Activated naive CD8-positive, alpha-beta T cell treated with anti-CD3 and anti-CD28 coated beads, Interleukin-2, amount 50 U/mL, for 24 hours (primary cell): ENCODE results near the gene GPAT3.
A peak's percentile ranks its signal among the peaks of the same experiment; 100 is the strongest.

Experiments used
- ATAC-seq: fragments of 150-1000 bp; cut with Tn5 transposase; one replicate; pipeline ENCODE4 v1.10.0; 2021
- DNase-seq: peaks from one replicate; pipeline ENCODE4 v3.0.0; 2021
- H3K27ac Mint-ChIP-seq: one replicate; pipeline ENCODE4 v1.8.0; 2021; ENCODE audit warnings: mild to moderate bottlenecking, mixed read lengths
- H3K27me3 Mint-ChIP-seq: one replicate; pipeline ENCODE4 v1.8.0; 2021; ENCODE audit warnings: mixed read lengths
- H3K36me3 Mint-ChIP-seq: one replicate; pipeline ENCODE4 v1.8.0; 2021; ENCODE audit warnings: low read depth, mixed read lengths
- H3K4me1 Mint-ChIP-seq: one replicate; pipeline ENCODE4 v1.8.0; 2021; ENCODE audit warnings: mixed read lengths
- H3K4me3 Mint-ChIP-seq: one replicate; pipeline ENCODE4 v1.8.0; 2021; ENCODE audit warnings: mild to moderate bottlenecking, moderate library complexity, mixed read lengths
- H3K9me3 Mint-ChIP-seq: one replicate; pipeline ENCODE4 v1.8.0; 2021; ENCODE audit warnings: mixed read lengths

Gene GPAT3

DNA sequence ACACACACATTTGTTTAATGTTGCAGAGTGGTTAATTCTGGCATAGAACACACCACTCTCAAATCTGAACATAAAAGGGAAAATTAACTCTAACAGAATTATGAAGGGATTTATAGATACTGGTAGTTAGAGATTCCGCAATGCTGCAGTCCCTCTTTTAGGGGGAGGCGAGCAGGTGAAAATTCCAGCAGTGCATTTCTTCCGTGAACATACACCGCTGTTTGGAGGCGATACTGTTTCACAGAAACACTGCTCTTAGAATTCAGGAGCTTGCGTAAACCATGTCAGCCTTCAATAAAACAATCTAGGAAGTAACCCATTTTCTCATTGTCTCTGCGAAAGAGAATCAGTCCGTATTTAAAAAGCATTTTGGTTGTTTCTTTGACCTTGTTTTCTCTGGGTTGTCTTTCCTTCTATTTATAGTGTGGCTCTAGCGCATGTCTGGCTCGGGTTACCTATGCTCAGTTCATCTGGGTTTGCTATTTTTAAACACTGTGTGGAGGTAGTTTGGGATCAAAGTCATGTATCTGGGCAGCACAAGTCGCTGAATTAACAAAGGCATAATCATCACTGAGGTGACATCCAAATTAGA lies 90.4 kb downstream of the GPAT3 start:
- H3K27me3 Mint-ChIP-seq = peaks cover 15% of the 10 kb centered on the region
- ATAC-seq (no peak), DNase-seq (no peak)
- peaks cover 12% of the 10 kb centered on the region for H3K9me3 Mint-ChIP-seq
- no peak overlapping the region for H3K27ac Mint-ChIP-seq
- H3K36me3 Mint-ChIP-seq = peaks cover 8% of the 10 kb centered on the region
- H3K4me3 Mint-ChIP-seq = no peak overlapping the region
- no peaks in the 10 kb centered on the region for H3K4me1 Mint-ChIP-seq

DNA sequence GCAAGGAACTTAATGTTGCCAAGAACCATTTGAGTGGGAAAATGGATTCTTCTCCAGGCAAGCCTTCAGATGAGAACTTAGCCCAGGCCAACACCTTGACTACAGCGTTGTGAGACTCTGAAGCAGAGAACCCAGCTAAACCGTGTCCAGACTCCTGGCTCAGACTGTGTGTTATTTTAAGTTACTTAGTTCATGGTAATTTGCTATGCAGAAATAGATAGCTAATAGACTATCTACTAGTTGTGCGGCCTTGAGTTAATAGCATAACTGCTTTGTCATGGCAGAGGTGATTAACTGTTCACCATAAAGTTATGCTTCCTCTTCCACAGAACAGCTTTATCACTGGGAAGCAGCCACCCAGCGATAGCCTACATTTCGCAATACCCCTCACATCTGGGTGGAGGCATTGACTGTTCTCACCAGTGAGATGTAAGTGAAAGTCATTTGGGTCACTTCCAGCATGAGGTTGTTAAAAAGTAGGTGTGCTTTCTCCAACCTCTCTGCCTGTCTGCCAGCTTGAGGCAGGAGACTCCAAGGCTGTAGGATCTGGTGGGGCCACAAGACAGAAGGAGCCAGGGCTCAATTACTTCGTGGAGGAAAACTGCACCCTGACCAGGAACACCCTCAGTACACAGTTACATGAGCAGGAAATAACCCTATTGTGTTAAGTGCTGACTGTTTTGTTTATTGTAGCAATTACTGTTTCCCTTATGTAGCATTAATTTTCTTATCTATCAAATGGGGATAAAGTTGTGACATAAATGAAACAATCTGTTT lies 94.2 kb downstream of the GPAT3 start:
- ATAC-seq = no peak
- no peaks in the 10 kb centered on the region for H3K4me1 Mint-ChIP-seq
- no peak for DNase-seq

DNA sequence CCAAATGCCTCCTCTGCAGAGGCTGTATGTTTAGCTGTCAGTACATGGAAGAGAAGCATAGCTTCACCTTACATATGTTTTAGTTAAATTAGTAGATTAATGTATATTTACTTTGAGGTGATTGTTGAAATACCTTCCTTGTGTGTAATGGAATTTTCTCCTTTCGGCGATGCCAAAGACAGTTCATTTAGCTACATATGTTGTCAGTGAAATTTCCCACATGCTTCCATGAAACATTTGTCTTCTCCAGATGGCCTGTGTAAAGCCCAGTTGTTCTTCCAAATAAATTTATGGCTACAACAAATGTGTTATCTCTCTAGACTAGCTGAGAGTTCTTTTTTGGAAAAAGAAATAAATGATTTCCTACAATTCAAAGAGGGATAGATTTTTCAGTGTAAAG lies 95.2 kb downstream of the GPAT3 start:
- Mint-ChIP-seq H3K27me3 (peaks cover 7% of the 10 kb centered on the region), H3K4me1 (no peaks in the 10 kb centered on the region), H3K9me3 (no peaks in the 10 kb centered on the region), H3K4me3 (no peak overlapping the region), H3K36me3 (no peaks in the 10 kb centered on the region), H3K27ac (no peak overlapping the region)
- no peak for ATAC-seq
- DNase-seq = no peak

More for the DNA sequence above, 94.2 kb downstream of the GPAT3 start:
- H3K4me3 Mint-ChIP-seq = no peak overlapping the region
- no peak overlapping the region for H3K27ac Mint-ChIP-seq
- H3K36me3 Mint-ChIP-seq = no peaks in the 10 kb centered on the region
- H3K9me3 Mint-ChIP-seq = no peaks in the 10 kb centered on the region
- peaks cover 7% of the 10 kb centered on the region for H3K27me3 Mint-ChIP-seq

DNA sequence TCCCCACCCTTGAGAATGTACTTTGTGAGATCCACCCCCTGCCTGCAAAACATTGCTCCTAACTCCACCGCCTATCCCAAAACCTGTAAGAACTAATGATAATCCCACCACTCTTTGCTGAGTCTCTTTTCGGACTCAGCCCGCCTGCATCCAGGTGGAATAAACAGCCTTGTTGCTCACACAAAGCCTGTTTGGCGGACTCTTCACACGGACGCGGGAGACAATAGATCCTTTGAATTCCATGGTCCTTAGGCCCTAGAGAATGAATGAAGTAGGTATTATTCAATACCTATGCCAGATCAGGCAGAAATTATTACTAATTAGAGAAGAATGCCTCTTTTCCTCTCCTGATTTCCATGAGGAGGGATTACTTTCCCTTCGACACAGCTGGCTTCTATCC lies 101.0 kb downstream of the GPAT3 start:
- Mint-ChIP-seq H3K4me1 (no peaks in the 10 kb centered on the region), H3K27me3 (peaks cover 5% of the 10 kb centered on the region)
- ATAC-seq = no peak

DNA sequence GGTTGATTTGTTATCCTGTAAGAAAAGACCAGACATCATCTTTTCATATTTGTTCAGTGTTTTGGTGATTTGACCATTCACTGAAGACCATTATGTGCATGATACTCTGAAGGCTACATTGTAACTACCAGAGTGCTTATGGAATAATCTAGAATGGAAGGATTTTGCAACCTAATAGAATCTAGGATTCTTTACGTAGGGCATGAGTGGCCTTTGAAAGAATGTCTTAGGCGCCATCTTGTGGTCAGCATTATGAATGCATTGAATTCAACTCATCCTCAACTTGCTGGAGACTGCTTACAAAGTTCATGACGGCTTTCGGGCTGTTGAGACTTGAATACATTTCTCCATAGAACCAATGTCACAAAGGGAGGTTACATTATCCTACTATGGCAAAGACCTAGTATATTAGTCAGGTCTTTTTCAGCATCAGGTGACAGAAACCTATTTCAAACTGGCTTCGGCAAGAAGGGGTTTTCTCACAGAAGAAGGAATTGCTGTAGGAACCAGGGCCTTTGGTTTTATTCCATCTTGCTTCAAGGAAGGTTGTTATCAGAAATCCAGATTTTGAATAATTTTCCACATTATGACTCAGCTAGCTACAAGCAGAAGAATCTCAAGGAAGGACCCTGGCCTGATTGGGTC lies 104.1 kb downstream of the GPAT3 start:
- H3K27me3 Mint-ChIP-seq = peaks cover 11% of the 10 kb centered on the region
- peaks cover 2% of the 10 kb centered on the region for H3K4me1 Mint-ChIP-seq
- peak; percentile 44 for DNase-seq
- peak; percentile 54 for ATAC-seq
- no peak overlapping the region for H3K27ac Mint-ChIP-seq
- H3K36me3 Mint-ChIP-seq = no peaks in the 10 kb centered on the region
- H3K9me3 Mint-ChIP-seq = no peaks in the 10 kb centered on the region
- H3K4me3 Mint-ChIP-seq = no peak overlapping the region

More for the DNA sequence above, 101.0 kb downstream of the GPAT3 start:
- Mint-ChIP-seq H3K4me3 (no peak overlapping the region), H3K36me3 (no peaks in the 10 kb centered on the region), H3K27ac (no peak overlapping the region), H3K9me3 (no peaks in the 10 kb centered on the region)
- DNase-seq = no peak

DNA sequence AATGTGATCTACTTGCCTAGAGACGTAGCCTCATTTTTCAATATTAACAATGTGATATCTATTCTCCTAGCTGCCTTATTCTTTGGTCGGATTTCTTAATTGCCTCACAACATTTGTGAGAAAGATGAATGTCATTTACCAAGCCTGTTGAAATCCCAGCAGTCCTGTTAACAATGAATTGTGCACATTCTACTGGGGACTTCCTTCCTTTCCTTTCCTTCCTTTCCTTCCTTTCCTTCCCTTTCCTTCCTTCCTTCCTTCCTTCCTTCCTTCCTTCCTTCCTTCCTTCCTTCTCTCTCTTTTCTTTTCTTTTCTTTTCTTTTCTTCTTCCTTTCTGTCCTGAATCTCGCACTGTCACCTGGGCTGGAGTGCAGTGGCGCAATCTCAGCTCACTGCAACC lies 107.1 kb downstream of the GPAT3 start:
- no peaks in the 10 kb centered on the region for H3K36me3 Mint-ChIP-seq
- H3K4me3 Mint-ChIP-seq = no peak overlapping the region
- DNase-seq = no peak
- ATAC-seq = no peak
- no peak overlapping the region for H3K27ac Mint-ChIP-seq
- H3K27me3 Mint-ChIP-seq = peaks cover 13% of the 10 kb centered on the region
- H3K4me1 Mint-ChIP-seq = peaks cover 2% of the 10 kb centered on the region
- H3K9me3 Mint-ChIP-seq = no peaks in the 10 kb centered on the region

DNA sequence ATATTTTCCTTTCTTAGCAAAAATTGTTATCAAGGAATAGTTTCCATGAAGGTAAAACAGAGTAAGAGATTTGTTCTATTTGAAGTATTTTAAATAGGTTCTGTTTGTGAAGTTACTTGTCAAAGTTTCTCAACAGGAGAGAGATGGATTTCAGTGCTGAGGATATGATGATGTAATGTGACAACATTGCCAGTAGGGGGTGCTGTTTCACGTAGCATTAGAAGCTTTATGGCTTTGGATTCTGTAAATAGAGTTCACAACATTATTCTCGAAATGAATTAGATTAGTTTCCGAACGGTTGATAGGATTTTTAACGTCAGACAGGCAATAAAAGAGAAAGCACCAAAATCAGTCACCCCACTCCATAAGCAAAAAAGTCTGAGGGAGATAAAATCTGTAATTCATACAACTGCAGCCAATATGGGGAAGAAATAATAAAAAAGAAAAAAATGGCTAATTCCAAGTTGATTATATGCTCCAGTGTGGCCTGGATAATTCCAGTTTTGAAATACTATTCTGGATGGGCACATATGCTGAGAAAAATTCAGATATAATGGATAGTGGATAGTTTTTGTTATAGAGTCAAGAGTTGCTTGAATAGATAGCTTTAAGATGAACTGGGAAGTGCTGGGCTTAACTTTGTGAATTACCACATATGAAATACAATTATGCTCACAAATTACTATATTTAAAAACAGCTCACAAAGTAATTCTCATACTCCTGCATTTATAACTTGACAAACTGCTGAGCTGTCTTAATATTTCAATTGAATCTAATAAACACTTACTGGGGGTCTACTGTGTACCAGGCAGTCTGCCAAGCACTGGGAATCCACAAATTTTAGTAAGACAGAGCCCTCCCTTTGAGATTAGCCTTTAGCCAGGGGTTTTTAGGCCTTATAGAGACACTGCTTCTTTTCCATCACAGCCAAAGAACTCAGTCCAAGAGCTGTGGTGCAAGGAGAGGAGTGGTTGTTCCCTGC lies 109.1 kb downstream of the GPAT3 start:
- Mint-ChIP-seq H3K4me1 (peaks cover 2% of the 10 kb centered on the region), H3K36me3 (no peaks in the 10 kb centered on the region), H3K27ac (no peak overlapping the region), H3K4me3 (no peak overlapping the region), H3K9me3 (no peaks in the 10 kb centered on the region), H3K27me3 (peaks cover 13% of the 10 kb centered on the region)
- ATAC-seq = peak; percentile 43
- peak; percentile 24 for DNase-seq

DNA sequence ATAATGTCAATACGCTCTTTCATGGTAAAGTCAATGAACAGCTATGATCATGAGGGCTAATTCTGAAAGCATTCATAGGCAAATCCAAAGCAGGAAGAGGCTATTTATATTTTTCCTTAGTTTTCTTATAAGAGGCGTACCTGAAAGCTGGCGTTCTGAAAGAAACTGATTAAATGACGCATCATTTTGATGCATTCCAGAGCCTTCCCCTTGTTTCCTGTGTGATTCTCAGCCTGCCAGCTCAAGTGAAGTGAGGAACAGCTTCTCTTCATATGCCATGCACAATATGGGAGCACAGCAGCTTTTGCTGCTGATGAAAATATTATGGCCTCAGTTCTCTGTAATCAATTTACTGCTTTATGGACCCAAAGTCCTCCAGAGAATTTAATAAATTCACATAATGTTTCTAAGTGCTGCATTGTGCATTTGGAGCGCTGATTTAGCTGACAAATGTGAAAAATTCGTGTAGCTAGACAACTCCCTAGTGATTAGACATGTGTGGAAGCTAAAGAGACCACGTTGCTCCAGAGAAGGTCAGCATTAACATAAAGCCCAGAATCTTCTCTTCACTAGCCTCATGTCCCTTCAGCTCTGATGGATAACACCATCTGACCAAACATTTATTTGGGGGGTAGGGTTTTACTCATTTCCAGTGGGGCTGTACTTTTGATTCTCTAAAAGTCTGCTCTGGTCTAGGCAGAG lies 110.8 kb downstream of the GPAT3 start:
- Mint-ChIP-seq H3K27ac (no peak overlapping the region), H3K9me3 (no peaks in the 10 kb centered on the region), H3K36me3 (no peaks in the 10 kb centered on the region), H3K27me3 (peaks cover 13% of the 10 kb centered on the region), H3K4me1 (peaks cover 2% of the 10 kb centered on the region), H3K4me3 (no peak overlapping the region)
- no peak for DNase-seq
- ATAC-seq = no peak

DNA sequence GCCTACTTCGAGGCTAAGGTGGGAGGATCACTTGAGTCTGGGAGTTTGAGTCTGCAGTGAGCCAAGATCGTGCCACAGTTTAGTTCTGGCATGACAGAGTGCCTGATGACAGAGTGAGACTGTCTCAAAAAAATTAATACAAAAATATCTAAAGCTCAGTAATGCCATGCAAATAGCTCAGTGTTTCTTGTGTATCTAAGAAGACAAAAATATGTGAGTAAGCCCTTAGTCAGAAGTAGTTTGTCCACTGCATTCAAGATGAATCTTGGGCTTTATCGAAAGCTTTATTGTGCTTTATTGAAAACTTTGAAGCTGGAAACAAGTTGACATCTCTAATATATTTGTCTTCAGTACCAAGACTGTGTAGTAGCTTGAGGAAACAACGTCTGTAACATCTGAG lies 115.9 kb downstream of the GPAT3 start:
- no peaks in the 10 kb centered on the region for H3K9me3 Mint-ChIP-seq
- ATAC-seq = no peak
- no peak overlapping the region for H3K4me3 Mint-ChIP-seq
- no peak for DNase-seq
- no peaks in the 10 kb centered on the region for H3K4me1 Mint-ChIP-seq
- H3K27me3 Mint-ChIP-seq = no peaks in the 10 kb centered on the region
- H3K36me3 Mint-ChIP-seq = no peaks in the 10 kb centered on the region
- H3K27ac Mint-ChIP-seq = no peak overlapping the region
